ENCODE results near the gene MAN1C1.

MAN1C1 gene

DNA sequence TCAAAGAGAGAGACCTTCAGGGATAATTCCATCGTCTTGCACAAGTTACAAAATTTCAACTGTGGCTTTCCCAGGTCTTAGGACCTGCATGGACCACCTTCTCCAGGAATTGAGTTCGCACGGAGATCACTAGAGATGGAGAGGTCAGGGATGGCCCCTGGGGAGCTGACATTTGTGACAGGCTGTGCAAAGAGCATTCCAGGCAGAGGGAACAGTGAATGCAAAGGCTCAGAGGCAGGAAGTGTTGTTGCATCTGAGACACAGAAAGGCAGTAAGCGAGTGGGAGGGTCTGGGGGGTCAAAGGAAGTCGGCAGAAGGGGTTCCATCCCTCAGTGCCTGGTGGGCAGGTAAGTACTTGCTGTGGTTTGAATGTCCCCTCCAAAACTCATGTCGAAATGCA, 173.9 kb downstream of the MAN1C1 start:
- DNase-seq = no peak

DNA sequence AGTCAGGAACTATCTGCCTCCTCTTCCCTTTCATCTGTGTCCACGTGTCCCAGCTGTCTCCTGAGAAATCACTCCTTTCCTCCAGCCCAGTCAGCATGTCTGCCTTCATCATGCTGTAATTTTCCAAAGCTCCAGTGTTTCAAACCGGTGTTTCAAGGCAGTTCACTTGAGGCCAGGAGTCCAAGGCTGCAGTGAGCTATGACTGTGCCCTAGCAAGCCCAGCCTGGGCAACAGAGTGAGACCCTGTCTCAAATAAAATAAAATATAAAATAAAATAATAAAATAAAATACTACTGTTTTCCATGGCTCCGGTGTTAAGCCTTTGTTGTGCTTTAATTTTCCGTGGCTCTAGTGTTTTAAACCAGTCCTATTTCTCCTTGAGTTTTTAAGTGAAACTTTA, 175.5 kb downstream of the MAN1C1 start:
- DNase-seq = no peak

DNA sequence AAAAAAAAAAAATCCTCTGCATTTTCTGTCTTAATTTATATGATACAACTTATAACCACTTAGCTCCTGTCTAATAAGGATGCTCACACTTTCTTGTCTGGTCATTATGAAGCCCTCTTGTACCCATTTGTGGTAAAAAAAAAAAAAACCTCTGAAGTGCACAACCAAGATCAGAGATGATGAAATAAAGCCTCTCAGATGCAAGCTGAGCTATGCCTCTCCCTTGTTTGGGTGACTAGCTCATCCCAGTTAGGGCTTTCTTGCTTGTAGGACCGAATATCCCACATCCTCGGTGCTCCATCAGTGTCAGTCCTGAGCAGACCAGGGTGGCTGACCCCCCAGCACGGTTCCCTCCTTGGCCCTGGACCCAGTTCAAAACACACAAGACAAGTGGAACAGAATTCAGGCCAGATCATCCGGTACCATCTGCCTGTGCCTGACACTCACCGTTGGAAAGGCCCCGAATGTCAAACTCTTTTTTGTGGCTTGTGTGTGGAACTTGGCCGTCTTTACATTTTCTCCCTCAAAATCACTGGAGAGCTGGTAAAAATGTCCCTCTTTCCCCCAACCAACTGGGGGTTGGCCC, 177.1 kb downstream of the MAN1C1 start:
- no peak for DNase-seq

DNA sequence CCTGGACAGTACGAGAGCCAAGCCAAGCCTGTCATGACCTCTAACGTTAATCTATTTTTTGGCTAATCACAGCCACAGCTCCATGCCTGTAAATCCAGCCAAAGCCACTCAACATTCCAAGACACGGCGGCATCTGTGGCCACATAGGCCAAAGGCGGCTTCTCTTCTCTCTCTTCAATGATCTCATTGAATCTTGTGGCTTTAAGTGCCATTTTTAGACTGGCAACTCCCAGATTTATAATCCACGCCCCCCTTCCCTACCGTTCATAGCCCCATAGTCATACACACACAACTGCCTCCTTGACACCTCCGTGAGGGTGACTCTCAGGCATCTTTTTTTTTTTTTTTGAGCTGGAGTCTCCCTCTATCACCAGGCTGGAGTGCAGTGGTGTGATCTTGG, 177.7 kb downstream of the MAN1C1 start:
- DNase-seq = no peak

DNA sequence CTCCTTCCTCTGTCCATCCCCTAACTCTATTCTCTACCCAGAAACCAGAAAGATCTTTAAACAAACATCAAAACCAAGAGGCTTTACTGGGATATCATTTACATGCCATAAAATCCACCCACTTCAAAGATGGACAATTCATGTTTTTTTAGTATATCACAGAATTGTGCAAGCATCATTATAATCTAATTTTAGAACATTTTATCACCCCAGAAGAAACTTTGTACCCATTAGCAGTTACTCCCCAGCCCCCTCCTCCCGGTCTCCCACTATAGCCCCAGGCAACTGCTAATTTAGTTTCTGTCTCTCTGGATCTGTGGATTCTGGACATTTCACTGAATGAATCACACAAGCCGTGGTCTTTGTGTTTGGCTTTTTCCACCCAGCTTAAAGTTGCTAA, 178.6 kb downstream of the MAN1C1 start:
- no peak for DNase-seq

DNA sequence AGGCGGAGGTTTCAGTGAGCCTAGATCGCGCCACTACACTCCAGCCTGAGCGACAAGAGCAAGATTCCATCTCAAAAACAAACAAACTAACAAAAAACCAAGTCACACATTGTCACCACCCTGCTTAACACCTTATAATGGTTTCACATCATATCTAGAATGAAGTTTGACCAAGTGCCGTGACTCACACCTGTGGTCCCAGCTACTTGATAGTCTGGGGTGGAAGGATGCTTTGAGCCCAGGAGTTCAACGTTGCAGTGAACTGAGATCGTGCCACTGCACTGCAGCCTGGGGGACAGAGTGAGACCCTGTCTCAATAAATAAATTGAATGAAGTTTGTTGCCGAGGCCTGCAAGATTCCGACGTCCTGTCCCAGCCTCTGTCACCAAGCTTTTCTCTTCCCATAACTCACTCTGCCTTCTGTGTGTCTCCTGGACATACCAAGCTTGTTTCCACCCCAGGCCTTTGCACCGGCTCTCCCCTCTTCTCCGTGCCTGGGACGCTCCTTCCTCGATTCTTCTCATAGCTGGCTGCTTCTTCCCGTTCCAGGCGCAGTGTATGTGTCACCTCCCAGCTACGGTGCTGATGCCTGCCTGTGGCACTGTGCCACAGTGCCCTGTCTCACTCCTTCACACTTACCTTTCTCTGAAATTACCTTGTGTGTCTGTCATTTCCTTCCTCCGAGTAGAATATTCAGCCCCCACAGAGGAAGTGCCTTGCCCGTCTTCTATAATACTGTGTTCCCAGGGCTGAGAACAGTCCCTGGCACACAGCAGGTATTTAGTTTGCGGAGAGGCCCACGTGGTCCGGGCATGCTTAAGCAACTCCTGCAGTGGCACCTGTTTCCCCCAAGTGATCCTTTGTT, 179.6 kb downstream of the MAN1C1 start:
- DNase-seq = peak; percentile 28

DNA sequence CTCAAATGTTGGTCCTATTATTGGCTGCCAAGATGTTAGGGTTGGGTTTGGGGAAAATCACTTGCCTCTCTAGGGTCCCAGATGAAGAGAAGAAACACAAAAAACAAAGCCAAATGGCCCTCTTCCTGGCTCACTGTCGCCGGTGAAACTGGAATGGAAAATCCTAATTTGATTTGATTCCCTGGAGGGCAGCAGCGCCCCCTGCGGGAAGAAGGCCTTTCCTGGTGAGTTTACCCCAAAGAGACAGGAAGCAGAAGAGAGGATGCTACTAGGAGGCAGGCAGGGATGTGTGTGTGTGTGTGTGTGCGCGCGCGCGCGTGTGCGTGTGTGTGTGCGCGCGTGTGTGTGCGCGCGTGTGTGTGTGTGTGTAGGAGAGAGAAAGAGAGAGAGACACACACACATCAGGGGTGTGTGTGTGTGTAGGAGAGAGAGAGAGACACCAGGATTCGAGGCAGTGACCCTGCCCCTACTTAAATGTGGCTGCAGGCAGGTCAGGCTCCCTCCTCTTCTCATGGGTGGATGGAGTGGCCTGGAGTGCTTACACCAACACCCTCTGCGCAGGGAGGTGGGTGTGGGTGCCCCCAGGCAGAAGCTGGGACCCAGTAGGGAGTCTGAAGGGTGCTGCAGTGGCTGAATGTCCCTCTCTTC, 180.3 kb downstream of the MAN1C1 start:
- peak; percentile 79 for DNase-seq

DNA sequence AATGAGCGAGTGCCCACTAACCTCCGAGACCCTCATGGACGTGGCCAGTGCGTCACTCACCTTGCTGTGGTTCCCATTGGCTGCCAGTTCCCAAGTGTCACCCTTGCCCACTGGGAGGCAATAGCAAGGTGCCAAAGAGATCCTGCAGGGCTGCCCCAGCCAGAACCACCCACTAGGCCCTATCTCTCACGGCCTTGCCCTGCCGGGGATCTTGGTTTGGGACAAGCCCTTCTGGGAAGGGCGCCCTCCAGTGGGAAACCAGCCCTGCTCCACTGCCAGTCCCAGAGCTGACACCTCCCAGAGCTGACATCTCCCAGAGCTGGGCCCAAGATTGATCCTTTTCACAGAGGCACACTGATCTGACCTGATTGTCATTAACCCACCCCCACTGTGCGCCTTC, 181.3 kb downstream of the MAN1C1 start:
- DNase-seq = no peak

DNA sequence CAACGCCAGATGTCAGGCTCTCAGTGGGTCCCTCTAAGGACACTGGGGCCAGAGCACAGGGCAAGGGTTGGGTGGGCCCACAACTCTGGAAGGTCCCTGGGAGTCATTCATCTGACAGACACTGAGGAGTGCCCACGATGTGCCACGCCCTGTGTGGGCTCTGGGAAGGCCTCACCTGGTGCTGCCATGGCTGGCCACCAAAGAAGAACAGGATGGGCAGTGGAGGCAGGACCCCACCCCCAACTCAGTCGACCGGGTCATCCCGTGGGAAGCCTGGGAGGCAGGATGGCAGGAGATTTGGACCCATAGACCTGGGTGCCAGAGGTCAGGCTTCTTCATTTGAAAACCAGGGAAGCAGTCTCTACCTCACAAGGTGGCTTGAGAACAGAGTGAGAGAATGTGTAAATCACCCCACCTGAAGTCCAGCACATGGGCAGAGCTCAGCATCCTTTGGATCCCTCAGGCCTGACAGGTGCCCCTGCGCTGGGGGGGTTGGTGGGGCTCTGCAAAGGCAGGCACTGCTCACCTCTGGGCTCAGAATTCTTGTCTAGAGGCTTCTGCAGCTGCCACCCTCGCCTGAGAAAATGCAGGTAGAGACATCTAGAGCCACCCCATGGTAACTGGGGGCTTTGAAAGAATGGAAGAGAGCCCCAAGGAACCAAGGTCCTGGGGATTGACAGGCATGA, 182.2 kb downstream of the MAN1C1 start:
- no peak for DNase-seq

DNA sequence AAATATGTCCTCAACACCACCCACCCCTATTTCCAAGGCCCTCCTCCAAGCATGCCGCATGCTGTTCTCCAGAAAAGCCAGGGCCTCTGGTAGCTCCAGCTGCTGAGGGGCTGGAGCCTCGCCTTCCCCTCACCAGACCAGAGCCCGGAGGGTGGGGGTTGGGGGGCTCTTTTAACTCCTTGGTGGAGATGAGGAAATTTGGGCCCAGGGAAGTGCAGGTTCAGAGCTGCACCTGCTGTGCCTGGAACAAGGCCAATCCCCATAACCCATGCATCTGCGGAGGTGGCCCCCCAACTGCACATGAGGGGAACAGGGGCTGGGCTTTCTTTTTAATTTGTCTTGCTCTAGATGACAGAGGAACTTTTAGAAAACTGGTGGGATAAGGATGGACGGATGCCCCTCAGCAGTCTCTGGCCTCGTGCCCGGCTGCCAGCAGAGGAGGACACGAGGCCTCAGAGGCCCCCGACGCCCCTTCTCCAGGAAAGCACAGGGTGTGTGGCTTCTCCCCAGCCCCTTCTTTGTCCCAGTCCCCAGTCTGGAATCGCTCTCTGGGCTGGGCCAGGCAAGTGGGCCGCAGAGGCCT, 182.9 kb downstream of the MAN1C1 start:
- no peak for DNase-seq

DNA sequence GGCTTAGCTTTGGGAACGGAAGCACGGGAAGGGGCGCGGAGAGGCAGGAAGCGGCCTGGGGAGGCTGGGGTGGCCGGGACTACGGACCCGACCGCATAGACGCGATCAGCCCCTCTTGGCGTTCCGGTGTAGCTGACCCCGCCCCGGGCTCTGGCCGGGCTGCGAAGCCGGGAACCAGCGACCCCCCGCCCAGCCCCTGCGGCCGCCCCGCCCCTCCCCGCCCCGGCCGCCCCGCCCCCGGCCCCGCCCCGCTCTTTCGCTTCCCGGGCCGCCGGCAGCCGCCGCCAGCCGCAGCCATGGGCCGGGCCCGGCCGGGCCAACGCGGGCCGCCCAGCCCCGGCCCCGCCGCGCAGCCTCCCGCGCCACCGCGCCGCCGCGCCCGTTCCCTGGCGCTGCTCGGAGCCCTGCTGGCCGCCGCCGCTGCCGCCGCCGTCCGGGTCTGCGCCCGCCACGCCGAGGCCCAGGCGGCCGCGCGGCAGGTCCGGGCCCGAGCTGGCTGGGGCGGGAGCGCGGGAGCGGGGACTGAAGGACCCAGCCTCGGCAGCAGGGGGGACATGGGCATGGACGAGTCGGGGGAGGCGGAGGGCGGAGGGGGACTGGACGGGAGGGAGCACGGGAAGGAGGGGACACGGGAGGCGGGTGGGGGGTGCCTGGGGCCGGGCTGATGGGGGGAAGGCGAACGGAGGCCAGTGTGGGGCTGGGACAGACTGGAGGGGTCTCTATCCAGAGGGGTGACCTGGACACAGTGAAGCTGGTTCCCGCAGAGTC, 183.5 kb downstream of the MAN1C1 start, which contains the start of gene SELENON:
SELENON (plus strand) TSS at position 259 of the 768 bp plus-strand sequence; CDS start at position 297, 38 bp downstream.
- DNase-seq = no peak

DNA sequence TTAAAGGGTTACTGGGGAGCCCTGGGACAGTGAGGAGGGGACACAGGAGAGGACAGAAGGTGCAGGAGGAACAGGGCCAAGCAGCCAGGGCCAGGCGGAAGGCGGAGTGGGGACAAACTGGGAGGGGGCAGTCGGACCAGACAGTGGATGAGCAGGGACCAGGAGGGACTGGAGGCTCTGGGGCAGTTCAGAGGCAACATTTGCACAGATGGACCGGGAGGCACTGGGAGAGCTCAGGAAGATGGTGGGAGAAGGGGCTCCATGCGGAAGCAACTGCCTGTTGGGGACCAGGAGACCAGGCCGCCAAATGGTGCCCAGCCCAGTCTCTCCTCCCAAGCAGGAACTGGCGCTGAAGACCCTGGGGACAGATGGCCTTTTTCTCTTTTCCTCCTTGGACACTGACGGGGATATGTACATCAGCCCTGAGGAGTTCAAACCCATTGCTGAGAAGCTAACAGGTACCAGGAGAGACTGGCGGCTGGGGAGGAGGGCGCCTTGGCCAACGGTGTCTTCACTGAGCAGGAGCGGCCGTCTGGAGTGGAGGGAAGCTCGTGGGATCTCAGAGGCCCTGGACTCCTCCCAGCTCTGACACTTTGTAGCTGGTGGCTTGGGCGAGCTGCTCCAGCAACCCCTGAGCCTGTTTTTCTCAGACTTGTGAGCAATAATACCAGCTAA, 184.2 kb downstream of the MAN1C1 start:
- no peak for DNase-seq

DNA sequence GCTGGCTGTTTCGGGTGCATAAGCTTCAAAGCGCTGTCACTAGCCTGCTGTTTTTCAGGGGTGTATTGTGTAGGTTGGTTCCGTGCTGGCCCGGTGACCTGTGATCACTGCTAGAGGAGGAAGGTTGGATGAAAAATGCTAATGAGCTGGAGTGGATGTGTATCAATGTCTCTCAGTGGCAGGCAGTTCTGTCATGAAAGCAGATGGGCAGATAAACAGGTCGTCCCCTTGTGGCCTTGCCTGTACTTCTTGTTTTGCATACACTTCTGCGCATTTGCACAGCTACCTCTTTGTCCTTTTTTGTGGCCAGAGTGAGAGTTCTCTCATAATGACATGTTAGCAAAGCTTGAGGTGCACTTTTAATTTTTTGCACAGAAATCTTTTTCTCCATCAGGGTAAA, 186.3 kb downstream of the MAN1C1 start:
- no peak for DNase-seq

DNA sequence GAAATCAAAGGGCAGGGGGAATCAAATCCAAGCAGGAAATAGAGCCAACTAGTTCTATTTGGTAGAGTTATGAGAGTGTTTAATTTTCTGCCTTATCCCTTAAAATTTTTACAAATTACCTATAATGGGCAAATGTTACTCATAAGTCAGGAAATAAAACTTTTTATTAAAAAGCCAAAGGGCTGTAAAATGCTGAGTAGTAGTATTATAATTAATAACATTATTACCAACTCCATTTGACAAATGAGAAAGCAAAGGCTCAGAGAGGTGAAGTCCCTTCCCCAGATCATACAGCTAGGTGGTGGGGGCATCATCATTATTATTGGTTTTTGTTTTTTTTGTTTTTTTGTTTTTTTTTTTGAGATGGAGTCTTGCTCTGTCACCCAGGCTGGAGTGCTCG, 186.8 kb downstream of the MAN1C1 start:
- no peak for DNase-seq

DNA sequence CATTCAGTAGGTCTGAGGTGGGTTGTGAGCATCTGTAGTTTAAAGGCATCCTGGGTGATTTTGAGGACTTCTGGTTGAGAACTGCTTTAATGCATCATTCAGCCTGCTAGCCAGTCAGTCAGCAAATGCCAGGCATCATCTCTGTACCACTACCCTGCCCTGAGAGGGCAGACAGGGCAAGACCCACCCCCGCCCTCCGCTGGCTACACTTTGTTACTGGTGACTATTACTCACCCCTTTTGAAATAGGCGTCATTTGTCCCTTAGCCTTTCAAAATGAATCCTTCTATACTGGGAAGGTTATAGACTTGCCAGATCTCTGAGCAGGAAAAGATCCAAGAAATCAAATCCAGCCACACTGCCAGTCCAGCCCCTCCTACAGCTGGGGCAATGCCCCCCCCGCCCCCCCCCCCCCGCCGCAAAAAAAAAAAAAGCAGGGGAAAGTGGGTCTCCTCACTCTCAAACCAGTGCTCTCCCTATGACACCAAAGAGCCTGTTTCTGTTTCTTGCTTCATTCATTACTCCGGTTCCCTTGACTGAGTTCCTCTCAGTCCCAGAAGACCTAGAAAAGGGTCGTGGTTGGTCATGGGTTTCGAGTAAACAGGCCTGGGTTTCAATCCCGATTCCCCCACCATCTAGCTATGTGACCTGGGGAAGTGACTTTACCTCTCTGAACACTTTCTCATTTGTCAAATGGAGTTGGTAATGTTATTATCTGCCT, 187.8 kb downstream of the MAN1C1 start:
- DNase-seq = no peak

DNA sequence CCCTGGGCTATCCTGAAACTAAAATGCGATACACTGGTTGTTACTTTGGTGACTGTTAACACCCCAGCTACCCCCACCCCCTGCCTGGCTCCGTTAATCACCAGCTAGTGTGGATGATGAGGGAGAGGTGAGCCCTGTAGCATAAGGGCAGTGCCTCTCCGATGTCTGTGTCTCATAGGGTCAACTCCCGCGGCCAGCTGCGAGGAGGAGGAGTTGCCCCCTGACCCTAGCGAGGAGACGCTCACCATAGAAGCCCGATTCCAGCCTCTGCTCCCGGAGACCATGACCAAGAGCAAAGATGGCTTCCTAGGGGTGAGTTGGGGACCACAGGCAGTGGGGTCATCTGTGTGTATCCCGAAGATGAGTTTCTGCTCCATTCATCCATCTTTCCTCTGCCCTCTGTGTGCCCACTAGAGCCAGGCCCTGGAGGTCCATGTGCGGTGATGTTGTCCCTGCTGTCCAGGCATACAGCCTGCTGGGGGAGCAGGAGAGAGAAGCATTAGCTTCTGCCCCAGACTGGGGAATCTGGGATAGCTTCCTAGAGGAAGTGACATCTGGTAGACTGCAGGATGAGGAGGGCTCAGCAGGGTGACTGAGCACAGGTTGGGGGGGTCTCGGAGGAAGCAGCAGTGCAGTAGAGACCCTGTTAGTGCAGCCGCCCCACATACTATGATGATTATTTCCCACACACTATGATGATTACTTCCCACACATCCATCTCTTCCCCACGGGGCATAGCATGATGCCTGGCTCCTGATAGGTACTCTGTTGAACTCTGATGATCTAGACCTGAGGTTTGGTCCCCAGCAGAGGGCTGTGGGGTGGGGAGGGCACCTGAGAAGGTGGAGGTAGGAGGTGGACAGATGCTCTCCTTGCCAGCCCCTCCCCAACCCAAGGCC, 188.6 kb downstream of the MAN1C1 start:
- no peak for DNase-seq

DNA sequence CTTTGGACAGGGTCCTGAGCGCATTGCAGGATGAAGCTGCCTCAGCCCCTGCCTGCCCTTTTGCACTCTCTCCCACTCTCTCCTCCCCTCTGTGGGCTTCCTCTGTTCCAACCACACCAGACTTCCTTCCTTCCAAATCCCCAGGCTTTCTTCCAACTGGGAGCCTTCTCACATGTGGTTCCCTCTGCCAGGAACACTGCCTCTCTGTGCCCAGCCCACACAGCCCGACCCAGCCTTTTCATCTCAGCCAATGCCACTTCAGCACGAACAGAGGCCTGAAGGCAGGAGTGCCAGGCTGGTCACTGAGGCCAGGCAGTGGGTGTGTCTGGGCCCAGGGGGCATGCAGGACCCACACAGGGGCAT, 189.3 kb downstream of the MAN1C1 start:
- no peak for DNase-seq

DNA sequence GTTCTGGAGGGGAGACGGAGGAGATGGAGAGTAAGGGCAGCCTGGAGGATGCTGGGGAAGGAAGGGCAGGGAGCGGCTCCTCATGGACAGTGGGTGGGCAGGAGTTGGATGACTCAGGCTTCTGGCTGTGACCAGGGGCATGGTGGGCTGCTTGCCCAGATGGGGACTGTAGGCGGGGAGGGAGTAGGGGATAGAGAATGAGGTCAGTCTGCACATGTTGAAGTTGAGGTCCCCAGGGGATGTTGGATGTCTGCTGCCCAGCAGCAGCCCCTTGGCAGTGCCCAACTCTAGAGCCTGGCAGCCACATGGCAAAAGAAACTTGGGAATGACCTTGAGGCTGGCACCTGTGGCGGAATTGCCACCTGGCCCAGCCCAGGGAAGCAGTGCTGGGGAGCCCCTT, 189.8 kb downstream of the MAN1C1 start:
- DNase-seq = no peak

DNA sequence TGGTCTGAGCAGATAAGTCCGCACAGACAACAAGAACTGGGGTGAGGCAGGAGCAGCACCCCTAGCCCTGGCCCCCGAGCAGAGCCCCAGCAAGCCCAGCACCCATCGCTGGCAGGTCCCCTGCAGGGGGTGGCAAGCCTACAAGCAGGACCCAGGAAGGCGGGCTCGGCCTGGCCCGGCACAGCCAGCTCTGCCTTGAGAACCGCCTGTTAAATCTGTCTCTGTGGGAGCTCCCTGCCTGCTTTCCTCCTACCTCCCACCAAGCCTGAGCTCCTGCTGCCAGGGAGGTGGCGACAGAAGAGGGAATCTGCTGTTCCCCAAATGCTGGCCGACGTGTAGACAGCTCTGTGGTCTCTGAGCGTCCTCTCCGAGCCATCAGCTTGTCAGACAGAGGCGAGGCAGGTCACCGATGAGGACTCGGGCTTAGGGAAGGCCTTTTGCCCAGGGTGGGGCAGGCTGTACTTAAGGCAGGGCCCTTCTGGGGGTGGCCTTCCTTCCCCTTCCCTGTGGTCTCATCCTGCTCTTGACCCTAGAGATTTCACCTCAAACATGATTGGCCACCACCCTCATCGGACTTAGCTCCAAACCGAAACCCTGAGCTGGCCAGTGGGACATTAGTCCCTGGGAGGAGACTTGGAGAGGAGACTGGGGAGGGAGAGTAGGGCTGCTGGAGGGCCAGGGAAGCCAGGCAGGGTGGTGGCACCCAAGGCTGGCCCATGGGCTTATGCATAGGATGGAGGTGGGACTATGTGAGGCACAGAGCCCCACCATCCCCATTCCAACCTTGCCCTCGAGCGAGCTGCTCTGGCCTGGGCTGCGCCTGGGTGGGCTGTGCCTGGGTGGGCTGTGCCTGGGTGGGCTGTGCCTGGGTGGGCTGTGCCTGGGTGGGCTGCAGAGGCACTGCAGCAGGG, 191.1 kb downstream of the MAN1C1 start:
- DNase-seq = no peak
